ENCODE results near the gene SRP68. TPM values are rescaled to one million over a fixed set of nuclear protein-coding genes. Genes with fewer than 3 reads are reported as not detected.

The SRP68 gene
- polyA plus RNA-seq, 1 of the 3 experiments (the other 2 are of a cell fraction): 76.8 TPM

DNA sequence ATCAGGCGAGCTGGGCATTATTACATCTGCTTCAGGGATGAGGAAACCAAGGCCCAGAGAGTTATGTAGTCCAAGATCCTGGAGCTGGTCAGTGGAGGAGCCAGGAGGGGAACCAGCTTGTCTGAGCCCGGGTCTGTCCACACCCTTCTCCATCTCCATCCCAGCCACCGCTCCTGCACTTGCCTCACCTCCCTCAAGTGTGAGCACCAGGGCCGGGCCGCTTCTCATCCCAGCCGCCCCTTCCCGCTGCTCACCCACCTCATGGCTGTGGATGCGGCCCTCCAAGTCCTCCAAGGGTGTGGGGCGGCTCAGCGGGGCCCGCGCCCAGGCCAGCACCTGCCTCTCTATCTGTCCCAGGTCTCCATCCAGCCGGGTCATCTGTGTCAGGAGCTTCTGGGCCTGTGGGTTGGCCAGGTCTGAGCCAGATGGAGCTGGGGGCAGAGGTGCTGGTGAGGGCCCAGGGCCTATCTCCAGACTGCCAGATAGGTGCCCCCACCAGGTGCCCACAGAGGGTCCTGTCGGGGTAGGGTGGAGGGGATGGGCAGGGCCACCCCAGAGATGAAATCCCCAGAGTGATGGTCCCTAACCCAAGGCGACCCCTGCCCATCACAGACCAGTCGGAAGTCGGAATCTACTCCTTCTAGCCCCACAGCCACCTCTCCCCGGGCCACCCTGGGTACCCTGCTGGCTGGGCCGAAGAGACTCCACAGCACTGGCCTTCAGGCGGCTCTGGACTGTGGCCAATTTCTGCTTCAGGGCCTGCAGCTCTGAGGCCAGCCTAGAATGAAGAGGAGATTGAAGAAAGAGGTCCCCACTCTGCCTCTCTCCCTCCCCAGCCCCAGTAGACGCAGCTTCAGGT lies 54.6 kb downstream of the SRP68 start:
- H3F3A ChIP-seq (replicated peaks; ENCODE audit: insufficient read depth): peaks cover 9% of the 10 kb centered on the region
- CTCF ChIA-PET: interaction anchor here (0.6 to 14.6 kb wide), 19 partner anchors 8 to 282 kb away, joined by 3 to 231 read pairs (median 3); partner anchors contain the start of genes CDK3, EVPL, GALR2 and MRPL38

GRCh38 chr17:76014925-76015261 lies 57.4 kb downstream of the SRP68 start:
- no peak overlapping the region for H2AFZ ChIP-seq (ENCODE audit: low read depth)
- H3K27ac ChIP-seq (ENCODE audit: low read depth in 2 of 2, low read length in 1 of 2): no peak overlapping the region
- no peaks in the 10 kb centered on the region for H3K79me2 ChIP-seq (ENCODE audit: insufficient read depth)
- peaks cover 10 to 13% of the 10 kb centered on the region in 2 experiments; a peak in 2 of 4 replicates for H3K4me1 ChIP-seq (ENCODE audit: control insufficient read depth in 1 of 2, insufficient read depth in 2 of 2, low read depth in 1 of 2, low read length in 1 of 2)
- WGBS (ENCODE audit: low lambda C conversion rate): 56% methylated on average over 14 of the region's 26 CpGs
- DNase-seq: peak; percentile 74
- no peaks in the 10 kb centered on the region for H3K9me3 ChIP-seq
- TF ChIP-seq GATA2 (CRISPR knock-in tag; IDR thresholded peaks at IDR 0.05) (no peak), NRF1 (IDR thresholded peaks at IDR 0.05; ENCODE audit: low read depth, low read length) (peak; percentile 44; the same call in 1 of the 2 replicates), RCOR1 (IDR thresholded peaks at IDR 0.05; ENCODE audit: low read length) (no peak)
- ChIA-PET CTCF (interaction anchor here (0.7 to 14.6 kb wide), 66 partner anchors 11 to 383 kb away, joined by 3 to 231 read pairs (median 6); partner anchors contain the start of genes ACOX1, CDK3, EXOC7 and GALR2), POLR2A (interaction anchor here (0.6 to 1.4 kb wide), 4 partner anchors 21 to 130 kb away, joined by 3 to 4 read pairs (median 4); partner anchors contain the start of genes MRPL38 and SRP68)
- no peaks in the 10 kb centered on the region for H3K27me3 ChIP-seq (ENCODE audit: insufficient read depth)
- no peak overlapping the region for H3K9ac ChIP-seq
- H3K9me2 ChIP-seq: no peaks in the 10 kb centered on the region
- no peak overlapping the region for H3K4me3 ChIP-seq (ENCODE audit: low read depth in 2 of 2, low read length in 1 of 2)
- H3K4me2 ChIP-seq: no peak overlapping the region
- H3K36me3 ChIP-seq (replicated peaks in 1 of 2; ENCODE audit: control insufficient read depth in 1 of 2, insufficient read depth in 2 of 2, low read length in 1 of 2): no peaks in the 10 kb centered on the region
- H4K20me1 ChIP-seq (ENCODE audit: insufficient read depth): no peaks in the 10 kb centered on the region
- no peaks in the 10 kb centered on the region for H3F3A ChIP-seq (replicated peaks; ENCODE audit: insufficient read depth)

More for the DNA sequence above, 54.6 kb downstream of the SRP68 start:
- H3K9me3 ChIP-seq: no peaks in the 10 kb centered on the region
- DNase-seq: no peak
- no peaks in the 10 kb centered on the region for H3K9me2 ChIP-seq
- no peaks in the 10 kb centered on the region for H3K36me3 ChIP-seq (replicated peaks in 1 of 2; ENCODE audit: control insufficient read depth in 1 of 2, insufficient read depth in 2 of 2, low read length in 1 of 2)
- no peak overlapping the region for H3K9ac ChIP-seq
- POLR2A ChIA-PET: interaction anchor here (0.8 to 1.1 kb wide), 2 partner anchors 11 to 61 kb away, joined by 3 read pairs; partner anchors contain the start of gene ZACN
- no peak for TF ChIP-seq ZBTB33 (IDR thresholded peaks at IDR 0.05; ENCODE audit: borderline replicate concordance, low read depth)
- no peak for TF ChIP-seq TAF1 (IDR thresholded peaks at IDR 0.05; ENCODE audit: borderline replicate concordance, low read depth, low read length)
- TF ChIP-seq FOXJ3 (CRISPR knock-in tag; IDR thresholded peaks at IDR 0.05): no peak
- TF ChIP-seq CHD2 (IDR thresholded peaks at IDR 0.05; ENCODE audit: low read length, partially characterized antibody): no peak
- no peaks in the 10 kb centered on the region for H4K20me1 ChIP-seq (ENCODE audit: insufficient read depth)
- H2AFZ ChIP-seq (ENCODE audit: low read depth): no peak overlapping the region
- H3K27ac ChIP-seq (ENCODE audit: low read depth in 2 of 2, low read length in 1 of 2): no peak overlapping the region
- H3K4me2 ChIP-seq: no peak overlapping the region
- H3K4me3 ChIP-seq (ENCODE audit: low read depth in 2 of 2, low read length in 1 of 2): no peak overlapping the region
- no peaks in the 10 kb centered on the region for H3K27me3 ChIP-seq (ENCODE audit: insufficient read depth)
- peaks cover 10 to 13% of the 10 kb centered on the region in 2 experiments; a peak in 2 of 4 replicates for H3K4me1 ChIP-seq (ENCODE audit: control insufficient read depth in 1 of 2, insufficient read depth in 2 of 2, low read depth in 1 of 2, low read length in 1 of 2)
- WGBS (ENCODE audit: low lambda C conversion rate): 79% methylated on average over 17 of the region's 21 CpGs
- no peaks in the 10 kb centered on the region for H3K79me2 ChIP-seq (ENCODE audit: insufficient read depth)
